ENCODE results near the gene KCNQ1. TPM values are rescaled to one million over a fixed set of nuclear protein-coding genes. Genes with fewer than 3 reads are reported as not detected.
A peak's percentile ranks its signal among the peaks of the same experiment; 100 is the strongest.

The KCNQ1 gene
- total and polyA plus RNA-seq, 9 of the 15 experiments (the other 6 are each of a cell fraction or from before 2014, with no cell fraction given), result 0.44 TPM; not detected in 8

- TF ChIP-seq, protein P1, sequence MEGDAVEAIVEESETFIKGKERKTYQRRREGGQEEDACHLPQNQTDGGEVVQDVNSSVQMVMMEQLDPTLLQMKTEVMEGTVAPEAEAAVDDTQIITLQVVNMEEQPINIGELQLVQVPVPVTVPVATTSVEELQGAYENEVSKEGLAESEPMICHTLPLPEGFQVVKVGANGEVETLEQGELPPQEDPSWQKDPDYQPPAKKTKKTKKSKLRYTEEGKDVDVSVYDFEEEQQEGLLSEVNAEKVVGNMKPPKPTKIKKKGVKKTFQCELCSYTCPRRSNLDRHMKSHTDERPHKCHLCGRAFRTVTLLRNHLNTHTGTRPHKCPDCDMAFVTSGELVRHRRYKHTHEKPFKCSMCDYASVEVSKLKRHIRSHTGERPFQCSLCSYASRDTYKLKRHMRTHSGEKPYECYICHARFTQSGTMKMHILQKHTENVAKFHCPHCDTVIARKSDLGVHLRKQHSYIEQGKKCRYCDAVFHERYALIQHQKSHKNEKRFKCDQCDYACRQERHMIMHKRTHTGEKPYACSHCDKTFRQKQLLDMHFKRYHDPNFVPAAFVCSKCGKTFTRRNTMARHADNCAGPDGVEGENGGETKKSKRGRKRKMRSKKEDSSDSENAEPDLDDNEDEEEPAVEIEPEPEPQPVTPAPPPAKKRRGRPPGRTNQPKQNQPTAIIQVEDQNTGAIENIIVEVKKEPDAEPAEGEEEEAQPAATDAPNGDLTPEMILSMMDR (IDR thresholded peaks at IDR 0.05 in 2 of 3, conservative IDR thresholded peaks at IDR 0.05 in 1 of 3; ENCODE audit: insufficient read depth in 2 of 3, low read depth in 1 of 3, low read length in 3 of 3), result peak; percentile 28 to 47 (median 36); a peak in 4 of 6 replicates
- TF ChIP-seq KAT2B (IDR thresholded peaks at IDR 0.05; ENCODE audit: low read depth, low read length), result no peak
- no peak for TF ChIP-seq COPS2 (conservative IDR thresholded peaks at IDR 0.05)
- TF ChIP-seq ZNF609 (CRISPR knock-in tag; IDR thresholded peaks at IDR 0.05; ENCODE audit: borderline replicate concordance), result no peak
- no peak for TF ChIP-seq CHCHD3 (CRISPR knock-in tag; IDR thresholded peaks at IDR 0.05)
Measured at GRCh38 chr11:2691991-2692875, 247.4 kb downstream of the KCNQ1 start (continued).
